ENCODE results near the gene CD248. TPM values are rescaled to one million over a fixed set of nuclear protein-coding genes. Genes with fewer than 3 reads are reported as not detected.

CD248 gene
- total RNA-seq (2021; ENCODE audit: unreplicated experiment) (0.15 TPM), Bru-seq, nascent RNA (not detected), BruChase-seq, experiment 1, labeled RNA remaining after a 2-hour chase (not detected), BruChase-seq, experiment 2, labeled RNA remaining after a 6-hour chase (not detected)
- polyA plus RNA-seq (2012; ENCODE audit: insufficient read length) = not detected
- long read RNA-seq = 0 reads

GRCh38 chr11:66316849-66317251 lies at the start of gene CD248:
Gene CD248, minus strand, starts transcription at chr11:66317044. Its CDS starts 17 bp downstream, at chr11:66317027.
- ChIA-PET CTCF (interaction anchor here (0.6 kb wide), 1 partner anchor 39 kb away, joined by 7 read pairs; no protein-coding TSS in a partner anchor), POLR2A (no interaction called here)
- Histone ChIP-seq H3K4me1 (ENCODE audit: control insufficient read depth, insufficient read depth, low read length) (peaks cover 4% of the 10 kb centered on the region; the same call in 1 of the 2 replicates), H3K9me3 (ENCODE audit: control insufficient read depth, insufficient read depth, low read depth, low read length) (no peaks in the 10 kb centered on the region), H3K27me3 (ENCODE audit: control insufficient read depth, insufficient read depth, low read length) (no peaks in the 10 kb centered on the region), H3K27ac (ENCODE audit: low read length) (no peak within 1 kb of the TSS), H3K36me3 (ENCODE audit: control insufficient read depth, insufficient read depth, low read length) (no peaks in the 10 kb centered on the region), H3K4me3 (ENCODE audit: low read depth in 2 of 2, low read length in 2 of 2) (no peak within 1 kb of the TSS)
- DNase-seq (ENCODE audit: low read depth, low spot score) = no peak
- BruUV-seq (replicated peaks) = no TSS peak
- in situ Hi-C loops (cut with HindIII; ENCODE audit: low pct_unique_long_range_greater_than_20kb, low sequenced_read_pairs) (no loop called here), intact Hi-C loops (cut with micrococcal nuclease; ENCODE audit: unreplicated experiment) (no loop called here)
- TF ChIP-seq POLR2AphosphoS5 (IDR thresholded peaks at IDR 0.05; ENCODE audit: low read depth, low read length) (no peak), TCF7L2 (IDR thresholded peaks at IDR 0.05; ENCODE audit: low read depth, low read length) (no peak), REST (IDR thresholded peaks at IDR 0.05; ENCODE audit: insufficient read depth in 1 of 2, low read depth in 2 of 2, low read length in 1 of 2) (no peak)
- no peak for ATAC-seq

GRCh38 chr11:66365711-66366619 lies 49.1 kb upstream of the CD248 start:
- Histone ChIP-seq H3K4me1 (ENCODE audit: control insufficient read depth, insufficient read depth, low read length) (peaks cover 13% of the 10 kb centered on the region), H3K9me3 (ENCODE audit: control insufficient read depth, insufficient read depth, low read depth, low read length) (no peaks in the 10 kb centered on the region), H3K36me3 (ENCODE audit: control insufficient read depth, insufficient read depth, low read length) (no peaks in the 10 kb centered on the region), H3K27me3 (ENCODE audit: control insufficient read depth, insufficient read depth, low read length) (no peaks in the 10 kb centered on the region), H3K27ac (ENCODE audit: low read length) (no peak overlapping the region; the same call in 1 of the 2 replicates), H3K4me3 (ENCODE audit: low read depth in 2 of 2, low read length in 2 of 2) (no peak overlapping the region)
- DNase-seq (ENCODE audit: low read depth, low spot score) (no peak), ATAC-seq (0 out of 2 replicates have a peak, but pooled peaks have one; percentile 3)
- POLR2A ChIA-PET = interaction anchor here (0.5 to 0.7 kb wide), 2 partner anchors 53 to 78 kb away, joined by 3 read pairs; no protein-coding TSS in a partner anchor
- in situ Hi-C loops (cut with HindIII; ENCODE audit: low pct_unique_long_range_greater_than_20kb, low sequenced_read_pairs) (no loop called here), intact Hi-C loops (cut with micrococcal nuclease; ENCODE audit: unreplicated experiment) (no loop called here)
- TF ChIP-seq CTCF (IDR thresholded peaks at IDR 0.05) = no peak
- TF ChIP-seq POLR2AphosphoS5 (IDR thresholded peaks at IDR 0.05; ENCODE audit: low read depth, low read length) = no peak; the same call in 1 of the 2 replicates
- no peak for TF ChIP-seq SIN3A (IDR thresholded peaks at IDR 0.05; ENCODE audit: borderline replicate concordance, insufficient read depth, low read depth, low read length)
- TF ChIP-seq REST (IDR thresholded peaks at IDR 0.05; ENCODE audit: insufficient read depth in 1 of 2, low read depth in 2 of 2, low read length in 1 of 2) = no peak
- no peak for TF ChIP-seq TCF7L2 (IDR thresholded peaks at IDR 0.05; ENCODE audit: low read depth, low read length)
- no TSS peak for BruUV-seq (replicated peaks)
- CTCF ChIA-PET = no interaction called here

Measured in Panc1 (cell line).